Measurements from ENCODE around the gene DET1.
"Not testable (repeated sequence)": the region's sequence is repeated elsewhere in the genome, so short reads cannot be mapped to it uniquely, and the experiment has no call there.

Gene DET1

DNA sequence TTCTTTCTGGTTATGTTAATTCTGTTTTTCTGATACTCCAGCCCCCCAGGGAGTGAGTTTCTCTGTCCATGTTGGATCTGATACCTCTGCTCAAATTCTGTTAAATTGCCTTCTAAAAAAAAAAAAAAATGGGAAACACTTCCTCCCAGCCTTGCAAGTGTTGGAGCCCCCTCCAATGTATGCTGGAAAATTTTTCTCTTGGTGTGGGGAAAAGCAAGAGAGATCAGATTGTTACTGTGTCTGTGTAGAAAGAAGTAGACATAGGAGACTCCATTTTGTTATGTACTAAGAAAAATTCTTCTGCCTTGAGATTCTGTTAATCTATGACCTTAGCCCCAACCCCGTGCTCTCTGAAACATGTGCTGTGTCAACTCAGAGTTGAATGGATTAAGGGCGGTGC, 6.1 kb downstream of the DET1 start:
- not testable (repeated sequence) for DNase-seq (ENCODE audit: low read depth)

DNA sequence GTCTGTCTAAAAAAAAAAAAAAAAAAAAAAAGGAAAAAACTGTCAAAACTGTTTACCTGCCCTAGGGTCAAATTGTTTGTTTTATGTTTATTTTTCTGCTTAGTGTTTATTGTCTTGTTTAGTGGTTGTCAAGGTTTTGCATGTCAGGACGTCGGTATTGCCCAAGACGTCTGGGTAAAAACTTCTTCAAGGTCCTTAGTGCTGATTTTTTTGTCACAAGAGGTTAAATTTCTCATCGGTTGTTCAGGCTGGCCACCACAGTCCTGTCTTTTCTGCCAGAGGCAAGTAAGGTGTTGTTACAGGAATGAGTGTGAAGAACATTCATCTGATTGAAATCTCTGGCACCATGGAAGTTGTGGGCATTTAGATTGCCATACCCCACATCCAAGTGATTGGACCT, 7.0 kb downstream of the DET1 start:
- DNase-seq (ENCODE audit: low read depth) = no peak

DNA sequence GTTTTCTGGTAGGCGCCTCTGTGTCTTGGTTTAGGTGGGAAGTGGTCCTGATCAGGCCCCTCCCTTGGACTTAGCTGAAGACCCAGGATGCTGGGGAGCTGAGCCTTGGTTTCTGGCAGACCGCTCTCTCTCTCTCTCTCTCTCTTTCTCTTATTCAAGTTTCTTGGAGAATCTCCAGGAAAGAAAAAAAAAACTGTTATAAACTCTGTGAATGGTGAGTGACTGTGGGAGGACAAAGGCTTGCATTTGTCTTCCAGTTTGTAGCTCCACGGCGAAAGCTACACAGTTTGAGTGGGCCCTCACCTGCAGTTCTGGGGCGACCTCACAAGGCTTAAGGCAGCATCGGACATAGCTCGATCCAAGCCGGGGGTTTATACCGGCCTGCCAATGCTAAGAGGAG, 7.5 kb downstream of the DET1 start:
- DNase-seq (ENCODE audit: low read depth) = no peak

DNA sequence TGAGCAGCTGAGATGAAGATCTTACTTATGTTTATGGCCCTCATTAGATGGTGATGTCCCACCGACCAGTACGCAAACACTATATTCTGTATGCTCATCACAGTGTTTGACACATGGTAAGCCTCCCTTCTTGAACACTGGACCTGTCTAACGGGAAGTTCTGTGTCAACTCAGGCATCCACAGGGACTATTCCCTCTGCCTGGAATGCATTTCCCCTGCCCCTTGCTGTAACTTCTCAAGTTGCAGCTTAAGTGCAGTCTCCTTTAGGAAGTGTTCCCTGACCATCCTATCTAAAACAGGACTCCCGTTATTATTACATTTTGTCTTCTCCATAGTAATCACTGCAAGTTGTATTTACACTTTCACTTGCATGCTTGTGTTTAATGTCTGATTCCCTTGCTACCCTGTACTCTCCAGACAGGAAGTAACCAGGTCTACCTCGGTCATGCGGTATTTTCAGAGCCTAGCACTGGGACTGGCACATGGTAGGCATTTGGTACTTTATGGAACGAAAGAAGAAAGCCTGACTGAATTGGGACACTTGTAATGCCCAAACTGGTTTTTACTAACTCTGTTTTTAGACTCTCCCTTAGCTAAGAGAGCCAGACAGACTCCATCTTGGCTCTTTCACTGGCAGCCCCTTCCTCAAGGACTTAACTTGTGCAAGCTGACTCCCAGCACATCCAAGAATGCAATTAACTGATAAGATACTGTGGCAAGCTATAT, 8.7 kb downstream of the DET1 start:
- DNase-seq (ENCODE audit: low read depth) = no peak

DNA sequence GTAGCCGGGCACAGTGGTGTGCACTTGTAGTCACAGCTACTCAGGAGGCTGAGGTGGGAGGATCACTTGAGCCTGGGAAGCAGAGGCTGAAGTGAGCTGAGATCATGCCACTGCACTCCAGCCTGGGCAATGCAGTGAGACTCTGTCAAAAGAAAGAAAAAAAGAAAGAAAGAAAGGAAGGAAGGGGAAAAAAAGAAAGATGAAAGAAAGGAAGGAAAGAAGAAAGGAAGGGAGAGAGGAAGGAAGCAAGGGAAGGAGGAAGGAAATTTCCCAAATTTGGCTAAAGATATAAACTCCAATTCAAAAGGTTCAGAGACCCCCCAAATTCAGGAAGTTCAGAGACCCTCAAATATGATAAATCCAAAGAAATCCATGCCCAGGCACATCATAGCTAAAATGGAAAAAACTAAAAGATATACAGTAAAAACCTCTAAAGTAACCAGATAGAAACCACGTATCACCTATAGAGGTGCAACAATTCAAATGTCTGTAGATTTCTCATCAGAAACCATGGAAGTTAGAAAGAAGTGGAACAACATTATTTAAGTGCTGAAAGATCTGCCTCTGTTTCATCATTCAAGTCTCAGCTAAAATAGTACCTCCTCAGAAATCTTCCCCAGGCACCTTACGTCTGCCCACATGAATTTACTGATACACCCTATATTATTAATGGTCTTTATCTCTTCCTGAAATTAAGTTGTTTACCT, 10.7 kb downstream of the DET1 start:
- DNase-seq (ENCODE audit: low read depth) = no peak

DNA sequence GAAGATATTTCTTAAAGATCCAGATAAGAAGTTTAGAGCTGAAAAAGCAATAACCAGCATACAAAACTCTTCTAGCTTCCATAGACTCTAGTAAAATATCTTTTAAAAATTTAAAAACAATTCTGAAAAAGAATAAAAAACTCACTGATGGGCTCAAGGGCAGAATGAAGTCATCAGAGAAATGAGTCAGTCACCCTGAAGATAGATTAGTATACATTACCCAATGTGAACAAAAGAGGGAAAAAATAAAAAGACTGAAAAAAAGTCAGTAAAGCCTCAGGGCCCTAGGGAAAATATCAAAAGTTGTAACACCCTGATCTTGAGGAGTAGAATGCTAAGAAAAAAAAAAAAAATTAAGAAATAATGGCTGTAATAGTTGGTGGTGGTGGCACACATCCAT, 11.4 kb downstream of the DET1 start:
- no peak for DNase-seq (ENCODE audit: low read depth)

DNA sequence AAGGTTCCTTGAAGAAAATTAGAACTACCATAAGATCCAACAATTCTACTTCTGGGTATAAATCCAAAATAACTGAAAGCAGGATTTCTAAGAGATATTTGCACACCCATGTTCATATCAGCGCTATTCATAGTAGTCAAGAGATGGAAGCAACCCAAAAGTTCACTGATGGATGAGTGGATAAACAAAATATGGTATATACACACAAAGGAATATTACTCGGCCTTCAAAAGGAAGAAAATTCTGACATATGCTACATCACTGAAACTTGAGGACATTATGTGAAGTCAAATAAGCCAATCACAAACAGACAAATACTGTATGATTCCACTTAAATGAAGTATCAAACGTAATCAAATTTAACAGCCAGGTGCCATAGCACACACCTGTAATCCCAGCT, 13.1 kb downstream of the DET1 start:
- DNase-seq (ENCODE audit: low read depth) = no peak

DNA sequence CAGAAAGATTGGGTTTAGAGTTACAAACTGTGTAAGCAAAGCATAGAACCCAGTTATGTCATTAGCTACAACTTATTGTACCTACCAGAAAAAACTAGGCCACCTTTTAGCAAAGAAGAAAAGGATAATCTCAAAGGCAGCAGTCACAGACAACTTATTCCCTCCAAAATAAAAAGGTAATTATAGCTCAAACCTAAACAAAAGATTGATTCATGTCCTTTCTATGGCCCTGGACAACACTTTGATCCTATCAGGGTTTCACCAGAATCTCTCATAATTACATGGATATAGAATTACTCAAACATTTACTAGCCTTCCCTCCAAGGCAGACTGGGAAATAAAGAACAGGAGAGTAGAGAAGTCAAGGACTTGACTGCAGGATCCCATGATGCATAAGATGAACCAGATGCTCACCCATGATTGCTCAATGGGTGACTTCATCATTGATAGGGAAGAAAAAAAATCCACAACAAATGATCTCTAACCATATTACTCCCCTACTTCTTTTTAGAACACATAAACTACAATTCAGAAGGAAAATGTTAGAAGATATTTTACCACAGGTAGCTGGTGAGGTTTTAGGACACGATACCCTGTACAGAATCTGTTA, 17.4 kb downstream of the DET1 start:
- no peak for DNase-seq (ENCODE audit: low read depth)

DNA sequence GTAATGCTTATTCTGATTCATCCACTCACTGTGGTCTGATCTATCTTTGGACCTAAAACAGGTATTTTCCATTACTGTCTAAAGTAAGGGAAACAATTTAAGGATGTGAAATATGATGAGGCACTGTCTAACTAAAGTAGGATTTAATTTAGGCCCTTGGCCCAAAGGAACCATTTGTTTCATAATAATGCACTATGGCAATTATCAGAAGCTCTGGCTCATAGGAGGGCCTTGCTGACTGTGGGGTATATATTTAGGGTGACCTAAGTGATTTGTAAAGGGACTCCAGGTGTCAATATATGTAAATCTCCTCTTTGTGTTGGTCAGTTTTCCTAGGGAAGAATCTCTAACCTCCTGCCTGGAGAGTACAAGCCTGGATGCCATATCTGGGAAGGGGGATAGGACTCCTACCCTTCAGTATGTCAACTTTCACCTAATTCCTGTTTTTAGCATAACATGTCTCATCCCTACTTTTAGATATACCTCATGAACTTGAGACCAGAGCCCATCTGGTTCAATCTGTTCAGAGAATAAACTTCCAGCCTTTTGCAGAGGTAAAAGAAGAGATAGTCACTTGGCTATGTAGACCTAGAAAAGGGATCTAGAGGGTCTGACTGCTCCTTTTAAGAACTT, 20.1 kb downstream of the DET1 start:
- DNase-seq (ENCODE audit: low read depth) = no peak

DNA sequence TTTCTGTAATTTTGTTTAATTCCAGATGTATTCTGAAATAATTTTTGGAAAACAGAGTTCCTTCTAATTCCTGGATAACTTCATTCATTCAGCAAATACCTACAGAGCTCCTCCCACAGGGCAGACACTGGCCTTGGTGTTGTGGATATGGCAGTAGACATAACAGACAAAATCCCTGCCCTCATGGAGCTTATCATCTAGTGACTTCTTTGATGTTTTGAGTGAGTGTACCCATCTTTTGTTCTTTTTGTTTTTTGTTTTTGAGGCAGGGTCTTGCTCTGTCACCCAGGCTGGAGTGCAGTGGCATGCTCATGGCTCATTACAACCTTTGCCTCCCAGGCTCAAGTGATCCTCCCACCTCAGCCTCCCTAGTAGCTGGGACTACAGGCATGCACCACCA, 21.1 kb downstream of the DET1 start:
- DNase-seq (ENCODE audit: low read depth) = no peak

DNA sequence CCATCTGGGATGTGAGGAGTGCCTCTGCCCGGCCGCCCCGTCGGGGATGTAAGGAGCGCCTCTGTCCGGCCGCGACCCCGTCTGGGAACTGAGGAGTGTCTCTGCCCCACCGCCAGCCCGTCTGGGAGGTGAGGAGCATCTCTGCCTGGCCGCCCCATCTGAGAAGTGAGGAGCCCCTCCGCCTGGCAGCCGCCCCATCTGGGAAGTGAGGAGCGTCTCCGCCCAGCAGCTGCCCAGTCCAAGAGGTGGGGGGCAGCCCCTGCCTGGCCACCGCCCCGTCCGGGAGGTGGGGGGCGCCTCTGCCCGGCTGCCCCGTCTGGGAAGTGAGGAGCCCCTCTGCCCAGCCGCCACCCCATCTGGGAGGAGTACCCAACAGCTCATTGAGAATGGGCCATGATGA, 22.4 kb downstream of the DET1 start:
- not testable (repeated sequence) for DNase-seq (ENCODE audit: low read depth)

DNA sequence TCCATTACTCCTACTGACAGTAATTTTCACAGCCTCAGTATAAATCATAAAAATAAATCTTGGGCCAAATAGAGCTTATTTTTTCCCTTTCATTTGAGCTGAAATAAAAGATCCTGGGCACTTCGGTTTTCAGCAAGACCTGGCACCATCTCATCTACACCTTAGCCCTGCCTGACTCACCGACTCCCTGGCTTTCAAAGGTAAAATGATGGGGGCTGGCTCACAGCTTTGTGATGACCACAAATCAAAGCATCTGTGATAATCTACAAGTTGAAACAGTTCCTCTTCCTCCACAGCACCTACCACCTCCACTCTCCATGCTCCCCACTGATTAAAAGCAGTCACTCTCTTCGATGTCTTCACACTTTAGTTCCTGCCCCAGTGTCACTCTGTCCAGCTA, 27.6 kb downstream of the DET1 start:
- no peak for DNase-seq (ENCODE audit: low read depth)

DNA sequence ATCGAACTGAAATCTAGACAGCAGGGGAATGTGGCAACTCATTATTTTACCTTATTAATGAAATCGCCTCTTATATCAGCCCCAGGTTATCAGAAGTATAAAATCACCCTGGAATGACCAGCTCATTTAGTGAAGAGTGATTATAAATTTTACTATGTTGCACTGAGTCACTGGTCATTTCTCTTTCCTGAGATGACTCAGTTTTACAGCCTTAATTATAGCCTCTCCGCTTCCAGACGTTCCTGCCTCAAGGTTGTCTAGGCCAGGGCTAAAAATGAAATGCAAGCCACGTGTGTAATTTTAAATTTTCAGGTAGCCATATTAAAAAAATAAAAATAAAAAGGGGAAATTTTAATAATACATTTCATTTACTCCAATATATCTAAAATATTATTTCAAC, 33.3 kb downstream of the DET1 start:
- no peak for DNase-seq (ENCODE audit: low read depth)

DNA sequence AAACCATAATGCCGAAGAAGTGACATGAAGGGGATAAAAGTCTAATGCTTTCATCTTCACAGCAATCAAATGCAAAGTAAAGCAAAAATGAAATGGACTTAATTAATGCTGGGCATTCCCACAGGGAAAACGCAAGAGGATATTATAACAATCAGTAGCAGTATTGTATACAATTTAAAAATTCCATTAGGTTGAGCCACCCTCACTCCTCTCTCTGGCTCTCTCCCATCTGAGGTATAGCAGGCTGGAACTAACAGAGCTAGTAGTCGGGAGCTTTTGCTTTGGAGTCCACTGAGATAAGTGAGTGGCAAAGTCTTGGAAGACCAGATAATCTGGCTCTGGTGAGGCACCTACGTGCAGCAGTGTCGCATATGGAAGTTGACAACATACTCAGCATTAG, 33.9 kb downstream of the DET1 start:
- DNase-seq (ENCODE audit: low read depth) = no peak

DNA sequence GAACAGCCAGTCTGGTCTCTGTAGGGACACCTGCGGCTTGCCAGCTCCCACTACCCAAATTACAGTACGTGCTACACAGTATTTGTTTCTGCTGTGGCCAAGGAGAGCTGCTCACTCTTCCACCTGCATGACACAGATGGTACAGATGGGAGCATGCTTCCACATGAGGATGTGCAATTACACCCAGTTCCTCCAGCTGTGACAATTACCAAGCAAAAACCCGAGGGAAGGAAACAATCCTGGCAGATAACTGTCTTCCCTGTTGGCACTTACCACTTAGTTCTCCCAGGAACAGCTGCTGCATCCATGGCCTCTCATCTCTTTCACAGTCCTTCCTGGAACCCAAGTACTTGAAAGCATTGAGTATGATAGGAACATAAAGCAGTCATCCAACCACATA, 34.4 kb downstream of the DET1 start:
- DNase-seq (ENCODE audit: low read depth) = no peak

DNA sequence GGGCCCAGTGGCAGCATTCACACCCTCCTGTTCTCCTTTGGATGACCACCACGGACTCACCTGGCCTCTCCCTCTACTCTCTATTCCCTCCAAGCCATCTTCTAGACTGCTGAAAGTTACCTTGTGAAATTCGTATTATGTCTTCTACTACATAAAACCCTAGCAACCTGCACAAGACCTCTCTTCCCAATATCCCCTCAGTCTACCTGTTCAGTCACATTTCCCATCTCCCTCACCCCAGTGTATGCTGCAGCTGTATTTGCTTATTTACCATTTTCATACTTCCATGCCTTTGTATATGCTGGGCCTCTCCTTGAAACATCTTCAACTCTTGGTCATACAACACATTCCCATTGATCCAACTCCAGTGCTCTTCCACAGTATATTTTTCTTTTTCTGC, 35.3 kb downstream of the DET1 start:
- no peak for DNase-seq (ENCODE audit: low read depth)

DNA sequence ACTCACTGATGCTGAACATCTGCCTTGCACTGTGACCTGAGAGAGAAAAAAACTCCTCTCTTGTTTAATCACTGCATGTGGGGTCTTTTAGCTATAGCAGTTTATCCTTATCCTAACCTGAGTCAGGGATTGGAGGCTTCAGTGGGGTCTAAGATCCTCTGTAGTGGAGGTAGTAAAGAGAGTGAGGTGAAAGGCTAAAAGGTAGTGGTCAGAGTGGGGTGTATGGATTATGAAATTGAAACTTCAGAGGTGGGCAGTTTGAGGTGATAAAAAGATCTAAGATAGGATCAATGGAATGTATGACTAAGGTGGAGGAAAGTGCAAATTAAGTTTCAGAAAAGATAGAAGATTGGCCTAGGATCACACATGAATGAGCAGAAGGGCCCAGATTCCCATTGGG, 36.5 kb downstream of the DET1 start:
- DNase-seq (ENCODE audit: low read depth) = no peak

DNA sequence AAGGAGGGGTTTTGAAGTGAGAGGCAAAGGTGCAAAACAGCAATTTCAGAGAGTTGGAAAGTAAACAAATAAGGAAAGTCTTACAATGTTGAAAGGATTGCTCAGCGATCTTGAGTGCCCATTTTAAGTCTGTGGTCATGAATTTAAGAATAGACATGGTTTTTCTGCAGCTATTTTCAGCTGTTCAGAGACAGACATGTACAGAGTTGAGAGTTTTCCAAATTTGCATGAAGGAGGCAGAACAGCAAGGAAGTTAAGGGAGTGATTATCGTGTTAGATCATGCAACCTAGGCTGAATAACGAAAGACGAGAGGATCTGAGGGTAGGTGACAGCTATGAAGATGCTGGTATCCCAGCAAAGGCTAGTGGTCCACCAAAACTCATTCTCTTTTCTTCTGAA, 37.2 kb downstream of the DET1 start:
- DNase-seq (ENCODE audit: low read depth) = no peak

DNA sequence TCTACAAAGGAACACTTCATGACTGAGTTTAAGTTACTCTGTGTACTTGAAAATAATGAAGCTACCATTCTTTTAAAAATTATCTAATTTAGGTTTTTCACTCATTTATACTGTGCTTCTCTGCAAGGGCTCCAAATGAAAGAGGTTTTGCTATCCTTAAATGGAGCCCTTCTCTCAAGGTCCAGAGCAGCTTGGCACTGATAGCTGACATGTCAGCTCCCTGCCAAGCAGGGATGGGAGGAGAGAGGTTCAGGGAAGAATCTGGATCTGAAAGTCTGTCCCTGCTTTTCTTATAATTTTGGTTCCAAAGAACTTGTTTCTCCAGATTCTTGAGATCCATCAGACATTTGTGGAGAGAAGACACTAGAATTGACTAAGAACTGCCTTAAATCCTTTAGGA, 39.9 kb downstream of the DET1 start:
- no peak for DNase-seq (ENCODE audit: low read depth)

DNA sequence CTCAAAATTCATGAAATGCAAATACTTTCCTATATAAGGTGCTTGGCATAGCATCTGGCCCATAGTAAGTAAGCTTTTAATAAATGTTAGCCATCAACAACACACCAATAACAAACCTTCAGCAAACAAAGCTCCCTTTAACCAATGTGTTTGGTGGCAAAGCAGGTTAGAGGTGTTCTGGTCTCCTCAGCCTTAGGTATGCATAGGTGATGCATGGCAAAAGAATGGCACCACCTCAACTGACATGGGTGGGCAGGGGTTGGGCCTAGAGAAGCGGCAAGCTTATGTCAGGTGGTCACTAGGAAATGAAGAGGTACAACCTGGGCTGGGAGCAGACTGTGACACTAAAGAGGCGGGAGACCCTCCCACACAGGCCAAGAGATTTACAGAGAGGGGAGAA, 40.8 kb downstream of the DET1 start:
- no peak for DNase-seq (ENCODE audit: low read depth)

DNA sequence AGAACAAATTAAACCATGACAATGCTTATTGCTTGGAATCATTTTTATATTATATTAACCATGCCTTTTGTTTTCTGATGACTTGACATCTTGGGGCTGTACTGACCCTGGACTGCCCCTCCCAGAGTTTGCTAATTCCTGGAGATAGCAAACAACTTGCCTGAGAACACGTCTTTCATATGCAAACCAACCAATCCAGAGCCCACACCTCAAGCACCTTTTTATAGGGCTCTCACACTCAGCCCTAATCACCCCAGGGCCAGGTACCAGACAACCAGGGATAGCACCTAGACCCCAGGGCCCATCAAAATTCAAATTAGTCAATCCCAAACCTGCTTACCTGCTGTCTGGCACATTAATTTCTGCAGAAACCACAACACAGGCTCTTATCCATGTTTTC, 42.0 kb downstream of the DET1 start:
- no peak for DNase-seq (ENCODE audit: low read depth)

DNA sequence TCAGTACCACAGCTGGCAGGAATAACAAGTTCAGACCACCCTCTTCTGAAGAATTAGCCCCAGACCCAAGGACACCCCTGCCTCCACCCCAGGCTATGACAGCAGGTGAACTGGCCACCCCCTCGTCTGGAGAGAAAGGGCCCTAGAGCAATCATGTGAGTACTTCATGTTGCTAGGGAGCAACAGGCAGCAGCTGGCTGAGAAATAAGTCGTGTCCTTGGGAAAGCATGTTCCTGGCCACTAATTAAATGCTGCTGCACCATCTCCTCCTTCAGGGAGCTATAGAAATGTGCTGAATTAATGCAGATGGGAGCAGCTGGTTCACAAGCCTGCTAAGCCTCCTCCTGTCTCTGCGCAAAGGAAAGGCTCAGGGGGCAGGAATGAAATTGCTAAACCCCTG, 47.5 kb downstream of the DET1 start:
- DNase-seq (ENCODE audit: low read depth) = no peak

DNA sequence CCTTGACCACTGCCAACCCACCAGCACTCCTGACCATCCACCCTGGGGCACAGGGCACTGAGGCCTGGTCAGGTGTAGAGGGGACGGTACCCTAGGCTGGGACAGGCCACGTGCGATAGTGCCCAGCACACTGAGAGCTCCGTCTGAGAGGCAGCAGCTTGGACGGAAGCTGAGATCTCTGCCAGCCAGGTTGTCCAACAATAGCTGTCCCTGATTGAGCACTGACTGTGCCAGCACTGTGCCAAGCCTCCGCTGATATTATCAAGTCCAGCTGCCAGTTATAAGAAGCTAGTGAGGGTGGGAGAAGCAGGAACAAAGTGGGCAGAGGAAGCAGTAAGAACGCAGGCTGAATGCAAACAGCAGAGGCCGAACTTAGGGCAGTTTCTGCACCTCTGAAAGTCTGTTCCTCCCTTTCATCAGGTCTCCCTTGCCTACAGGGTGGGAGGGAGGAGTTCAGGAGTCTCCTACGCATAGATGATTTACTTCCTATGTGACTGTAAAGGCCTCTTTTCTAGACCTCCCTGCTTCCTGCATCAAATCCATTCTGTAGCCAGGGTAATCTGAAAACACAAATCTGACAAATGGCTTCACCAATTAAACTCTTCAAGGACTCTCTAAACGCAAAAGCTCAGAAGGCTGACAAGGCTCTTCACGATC, 49.2 kb downstream of the DET1 start:
- DNase-seq (ENCODE audit: low read depth) = no peak
